Activated naive CD4-positive, alpha-beta T cell treated with anti-CD3 and anti-CD28 coated beads for 36 hours (primary cell): ENCODE measurements around the gene PATZ1. TPM values are rescaled to one million over a fixed set of nuclear protein-coding genes. Genes with fewer than 3 reads are reported as not detected.
"Not testable (repeated sequence)": the region's sequence is repeated elsewhere in the genome, so short reads cannot be mapped to it uniquely, and the experiment has no call there.

Experiments
- CTCF ChIA-PET: fragments of 350-600 bp; sonication (Branson Sonifier 250); formaldehyde crosslinking; loops from one replicate; lab custom pipeline; 2021; ENCODE audit warnings: antibody characterized with exemption; lab: Charles Lee
- DNase-seq: peaks from one replicate; pipeline ENCODE4 v3.0.0-alpha.2; 2020
- H3K27ac Mint-ChIP-seq: one replicate; pipeline ENCODE4 v1.8.0; 2021; ENCODE audit warnings: mild to moderate bottlenecking, mixed read lengths
- H3K27me3 Mint-ChIP-seq: one replicate; pipeline ENCODE4 v1.8.0; 2021; ENCODE audit warnings: low read depth, mixed read lengths
- H3K36me3 Mint-ChIP-seq: one replicate; pipeline ENCODE4 v1.8.0; 2021; ENCODE audit warnings: low read depth, mixed read lengths
- H3K4me1 Mint-ChIP-seq: one replicate; pipeline ENCODE4 v1.8.0; 2021; ENCODE audit warnings: low read depth, mixed read lengths
- H3K4me3 Mint-ChIP-seq: one replicate; pipeline ENCODE4 v1.8.0; 2021; ENCODE audit warnings: mild to moderate bottlenecking, moderate library complexity, mixed read lengths
- H3K9me3 Mint-ChIP-seq: one replicate; pipeline ENCODE4 v1.8.0; 2021; ENCODE audit warnings: mixed read lengths
- intact Hi-C: fragments of 100-400 bp; cut with micrococcal nuclease; formaldehyde crosslinking; loops from one replicate; pipeline ENCODE4 v1.15.1; 2023
- total RNA-seq, 2 experiments: library from RNA; stranded (reverse); gene quantifications; one replicate each; pipeline ENCODE4 v1.2.3, GENCODE V29; 2021

The PATZ1 gene
- total RNA-seq: 10 to 100 TPM; 18.5 to 19.4 TPM

GRCh38 chr22:31346255-31346732, at the start of gene PATZ1:
Gene PATZ1 (minus strand): TSS chr22:31346346. CDS start chr22:31345602, 744 bp downstream.
- peak; percentile 82 for DNase-seq
- Mint-ChIP-seq H3K9me3 (no peaks in the 10 kb centered on the region), H3K27ac (peak within 1 kb of the TSS; percentile 94), H3K36me3 (peaks cover 35% of the 10 kb centered on the region), H3K27me3 (no peaks in the 10 kb centered on the region), H3K4me3 (peak within 1 kb of the TSS; percentile 90), H3K4me1 (peaks cover 37% of the 10 kb centered on the region)
- intact Hi-C loops: loop anchor here (1.0 to 5.0 kb wide), 8 partner anchors 53 to 596 kb away; partner anchors contain the start of genes DEPDC5, DRG1, EIF4ENIF1 and LIMK2
- CTCF ChIA-PET: interaction anchor here (0.5 to 1.6 kb wide), 7 partner anchors 16 to 267 kb away, joined by 3 read pairs; no protein-coding TSS in a partner anchor

GRCh38 chr22:31394326-31394725, 48.2 kb upstream of the PATZ1 start:
- Mint-ChIP-seq H3K4me1 (no peaks in the 10 kb centered on the region), H3K27me3 (no peaks in the 10 kb centered on the region), H3K9me3 (no peaks in the 10 kb centered on the region), H3K4me3 (no peak overlapping the region), H3K36me3 (no peaks in the 10 kb centered on the region), H3K27ac (no peak overlapping the region)
- DNase-seq: no peak
- intact Hi-C loops: no loop called here
- CTCF ChIA-PET: no interaction called here

- no peak overlapping the region for H3K4me3 Mint-ChIP-seq
- no peaks in the 10 kb centered on the region for H3K4me1 Mint-ChIP-seq
- H3K9me3 Mint-ChIP-seq: no peaks in the 10 kb centered on the region
- H3K36me3 Mint-ChIP-seq: no peaks in the 10 kb centered on the region
- no peak for DNase-seq
- no peak overlapping the region for H3K27ac Mint-ChIP-seq
- H3K27me3 Mint-ChIP-seq: no peaks in the 10 kb centered on the region
- intact Hi-C loops: no loop called here
- CTCF ChIA-PET: no interaction called here
Measured at GRCh38 chr22:31393893-31394292, 47.7 kb upstream of the PATZ1 start.

GRCh38 chr22:31378651-31379050, 32.5 kb upstream of the PATZ1 start:
- H3K27ac Mint-ChIP-seq, H3K4me1 Mint-ChIP-seq, H3K27me3 Mint-ChIP-seq, H3K4me3 Mint-ChIP-seq, H3K9me3 Mint-ChIP-seq, H3K36me3 Mint-ChIP-seq, intact Hi-C loops: not testable (repeated sequence)
- CTCF ChIA-PET: interaction anchor here (0.7 to 1.0 kb wide), 2 partner anchors 13 to 319 kb away, joined by 3 read pairs; no protein-coding TSS in a partner anchor
- peak; percentile 20 for DNase-seq

GRCh38 chr22:31378123-31378522, 32.0 kb upstream of the PATZ1 start:
- Mint-ChIP-seq H3K4me3 (no peak overlapping the region), H3K9me3 (no peaks in the 10 kb centered on the region), H3K27me3 (no peaks in the 10 kb centered on the region), H3K4me1 (peaks cover 2% of the 10 kb centered on the region), H3K36me3 (no peaks in the 10 kb centered on the region), H3K27ac (no peak overlapping the region)
- DNase-seq: no peak
- CTCF ChIA-PET: interaction anchor here (1.0 kb wide), 1 partner anchor 12 kb away, joined by 3 read pairs; no protein-coding TSS in a partner anchor
- intact Hi-C loops: no loop called here

GRCh38 chr22:31377612-31378011, 31.5 kb upstream of the PATZ1 start:
- Mint-ChIP-seq H3K9me3 (no peaks in the 10 kb centered on the region), H3K27ac (no peak overlapping the region)

GRCh38 chr22:31367426-31367825, 21.3 kb upstream of the PATZ1 start:
- H3K27me3 Mint-ChIP-seq: no peaks in the 10 kb centered on the region
- H3K4me3 Mint-ChIP-seq: no peak overlapping the region
- no peak overlapping the region for H3K27ac Mint-ChIP-seq
- H3K4me1 Mint-ChIP-seq: no peaks in the 10 kb centered on the region
- no peaks in the 10 kb centered on the region for H3K9me3 Mint-ChIP-seq
- H3K36me3 Mint-ChIP-seq: no peaks in the 10 kb centered on the region
- intact Hi-C loops: no loop called here
- no peak for DNase-seq
- CTCF ChIA-PET: no interaction called here

More at GRCh38 chr22:31377612-31378011, 31.5 kb upstream of the PATZ1 start:
- H3K4me1 Mint-ChIP-seq: peaks cover 2% of the 10 kb centered on the region
- no peak overlapping the region for H3K4me3 Mint-ChIP-seq
- no peaks in the 10 kb centered on the region for H3K27me3 Mint-ChIP-seq
- intact Hi-C loops: no loop called here
- CTCF ChIA-PET: interaction anchor here (1.0 kb wide), 1 partner anchor 12 kb away, joined by 3 read pairs; no protein-coding TSS in a partner anchor
- no peak for DNase-seq
- H3K36me3 Mint-ChIP-seq: no peaks in the 10 kb centered on the region

GRCh38 chr22:31363885-31364465, 17.8 kb upstream of the PATZ1 start:
- Mint-ChIP-seq H3K27me3 (no peaks in the 10 kb centered on the region), H3K36me3 (no peaks in the 10 kb centered on the region), H3K4me3 (no peak overlapping the region), H3K4me1 (no peaks in the 10 kb centered on the region), H3K9me3 (no peaks in the 10 kb centered on the region), H3K27ac (no peak overlapping the region)
- intact Hi-C loops: no loop called here
- CTCF ChIA-PET: no interaction called here
- DNase-seq: no peak

GRCh38 chr22:31361743-31362142, 15.6 kb upstream of the PATZ1 start:
- no peak overlapping the region for H3K4me3 Mint-ChIP-seq
- H3K27me3 Mint-ChIP-seq: no peaks in the 10 kb centered on the region
- no peaks in the 10 kb centered on the region for H3K9me3 Mint-ChIP-seq
- no peaks in the 10 kb centered on the region for H3K4me1 Mint-ChIP-seq
- no peak for DNase-seq
- H3K27ac Mint-ChIP-seq: no peak overlapping the region
- no peaks in the 10 kb centered on the region for H3K36me3 Mint-ChIP-seq
- CTCF ChIA-PET: no interaction called here
- intact Hi-C loops: no loop called here

GRCh38 chr22:31360029-31360428, 13.9 kb upstream of the PATZ1 start:
- Mint-ChIP-seq H3K27me3 (no peaks in the 10 kb centered on the region), H3K4me1 (no peaks in the 10 kb centered on the region), H3K27ac (no peak overlapping the region), H3K36me3 (no peaks in the 10 kb centered on the region), H3K9me3 (no peaks in the 10 kb centered on the region), H3K4me3 (no peak overlapping the region)
- CTCF ChIA-PET: interaction anchor here (1.0 kb wide), 1 partner anchor 31 kb away, joined by 3 read pairs; no protein-coding TSS in a partner anchor
- intact Hi-C loops: no loop called here
- no peak for DNase-seq

- Mint-ChIP-seq H3K27me3 (no peaks in the 10 kb centered on the region), H3K4me1 (no peaks in the 10 kb centered on the region), H3K27ac (no peak overlapping the region), H3K36me3 (no peaks in the 10 kb centered on the region), H3K4me3 (no peak overlapping the region), H3K9me3 (no peaks in the 10 kb centered on the region)
- CTCF ChIA-PET: interaction anchor here (0.7 kb wide), 2 partner anchors 41 to 1442 kb away, joined by 3 to 4 read pairs; no protein-coding TSS in a partner anchor
- intact Hi-C loops: no loop called here
- DNase-seq: no peak
Measured at GRCh38 chr22:31354515-31354914, 8.4 kb upstream of the PATZ1 start.

- no peak overlapping the region for H3K4me3 Mint-ChIP-seq
- CTCF ChIA-PET: no interaction called here
- H3K9me3 Mint-ChIP-seq: no peaks in the 10 kb centered on the region
- intact Hi-C loops: no loop called here
- H3K27ac Mint-ChIP-seq: no peak overlapping the region
- H3K36me3 Mint-ChIP-seq: peaks cover 2% of the 10 kb centered on the region
- no peak for DNase-seq
- H3K4me1 Mint-ChIP-seq: peaks cover 5% of the 10 kb centered on the region
- no peaks in the 10 kb centered on the region for H3K27me3 Mint-ChIP-seq
Measured at GRCh38 chr22:31350410-31350863, 4.3 kb upstream of the PATZ1 start.

- Mint-ChIP-seq H3K36me3 (peaks cover 3% of the 10 kb centered on the region), H3K27me3 (no peaks in the 10 kb centered on the region), H3K9me3 (no peaks in the 10 kb centered on the region), H3K27ac (no peak overlapping the region), H3K4me3 (no peak overlapping the region), H3K4me1 (peaks cover 5% of the 10 kb centered on the region)
- no peak for DNase-seq
- intact Hi-C loops: loop anchor here (5.0 kb wide), 2 partner anchors 402 to 592 kb away; partner anchors contain the start of genes DEPDC5, PRR14L and YWHAH
- CTCF ChIA-PET: no interaction called here
Measured at GRCh38 chr22:31349960-31350359, 3.8 kb upstream of the PATZ1 start.
